HG03460 (cell line): ENCODE measurements around the gene ITGA5.

Experiments used
- ATAC-seq: cut with Tn5 transposase; IDR thresholded peaks from one replicate; pipeline ENCODE4 v1.9.1; 2021; ENCODE audit not compliant: unreplicated experiment

Gene ITGA5

DNA sequence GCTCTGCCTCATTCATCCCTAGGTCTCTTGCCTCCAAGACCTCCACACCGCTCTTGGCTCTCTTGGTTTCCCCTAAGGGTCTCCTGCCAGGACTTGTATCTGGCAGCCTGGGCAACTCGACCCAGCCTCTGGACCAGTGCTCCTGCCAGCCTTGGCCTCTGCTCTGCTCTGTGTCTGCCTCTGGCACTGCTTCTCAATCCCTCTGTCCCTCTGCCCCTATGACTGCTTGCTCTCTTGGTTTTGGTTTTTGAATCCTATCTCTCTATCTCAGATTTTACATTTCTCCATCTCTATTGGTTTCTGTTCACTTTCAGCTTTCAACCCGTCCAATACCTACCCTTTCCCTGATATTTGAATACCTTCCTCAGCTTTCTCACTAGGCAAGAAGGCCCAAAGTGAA lies 6.3 kb downstream of the ITGA5 start:
- ATAC-seq, result no peak

DNA sequence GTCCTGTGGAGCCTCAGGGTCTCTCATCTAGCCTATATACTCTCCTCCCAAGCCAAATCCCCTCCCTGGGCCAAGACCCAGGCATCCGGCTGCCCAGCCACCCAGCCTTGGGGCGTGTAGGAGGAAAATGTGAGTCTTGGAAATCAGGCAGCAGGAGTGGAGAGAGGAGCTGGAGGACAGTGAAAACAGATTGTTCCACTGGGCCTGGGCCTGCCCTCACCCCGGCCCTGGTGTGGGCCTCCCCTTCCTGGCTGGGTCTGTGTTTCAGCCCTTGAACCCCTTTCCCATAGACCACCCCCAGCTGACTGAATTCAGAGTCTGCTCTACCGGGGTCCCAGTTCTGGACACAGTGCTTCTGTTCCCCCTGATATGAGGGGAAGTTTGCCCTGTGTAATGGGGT lies 6.7 kb downstream of the ITGA5 start:
- ATAC-seq, result no peak

DNA sequence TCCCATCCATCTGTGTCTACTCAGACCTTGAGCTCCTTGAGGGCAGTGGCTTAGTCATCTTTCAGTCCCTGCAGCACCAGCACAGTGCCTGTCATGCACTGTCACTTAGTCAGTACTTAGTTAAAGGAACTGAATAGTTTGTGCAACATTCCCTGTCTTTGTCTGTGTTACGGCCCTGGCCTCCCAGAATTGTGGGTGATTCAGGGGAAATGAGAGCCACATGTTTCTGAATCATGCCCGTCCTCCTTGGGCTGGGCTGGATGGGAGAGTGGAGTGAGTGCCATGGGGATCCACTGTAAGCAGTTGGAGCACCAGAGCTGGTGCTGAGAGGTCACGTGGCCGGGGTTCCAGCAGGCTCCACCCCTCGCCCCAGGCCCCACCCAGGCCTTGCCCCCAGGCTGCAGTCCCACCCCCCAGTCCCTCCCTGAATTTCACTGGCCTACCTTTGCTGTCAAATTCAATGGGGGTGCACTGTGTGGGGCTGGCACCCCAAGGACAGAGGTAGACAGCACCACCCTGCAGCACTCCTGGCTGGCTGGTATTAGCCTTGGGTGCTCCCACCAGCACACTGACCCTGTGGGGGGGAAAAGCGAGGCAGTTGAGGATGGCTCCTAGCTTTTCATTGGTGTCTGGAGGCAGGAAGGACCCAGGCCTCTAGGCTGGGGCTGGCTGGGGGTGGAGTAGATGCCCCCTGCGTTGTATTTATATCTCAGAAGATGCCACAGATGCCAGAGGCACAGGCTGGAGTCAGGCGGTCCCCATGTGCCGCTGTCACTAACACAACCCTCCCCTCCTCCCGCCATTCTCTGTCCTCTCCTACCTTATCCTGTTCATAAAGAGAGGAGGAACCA lies 7.5 kb downstream of the ITGA5 start:
- ATAC-seq, result no peak

DNA sequence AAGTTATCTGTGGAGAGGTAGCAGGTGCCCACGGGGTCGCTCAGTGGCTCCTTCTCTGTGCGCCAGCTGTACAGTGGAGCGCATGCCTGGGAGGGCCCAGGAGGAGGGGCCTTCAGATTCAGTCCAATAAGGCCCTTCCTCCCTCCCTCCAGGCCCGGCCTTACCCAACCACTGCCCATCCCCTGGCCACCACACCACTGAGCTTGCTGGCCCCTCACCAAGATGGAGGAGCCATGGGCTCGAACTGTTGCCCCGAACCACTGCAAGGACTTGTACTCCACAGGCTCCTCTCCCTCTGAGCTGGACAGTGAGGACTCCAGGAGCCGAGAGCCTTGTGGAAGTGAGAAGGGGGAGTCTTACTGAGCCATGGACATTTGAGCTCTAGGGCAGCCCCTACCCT lies 9.8 kb downstream of the ITGA5 start:
- no peak for ATAC-seq

DNA sequence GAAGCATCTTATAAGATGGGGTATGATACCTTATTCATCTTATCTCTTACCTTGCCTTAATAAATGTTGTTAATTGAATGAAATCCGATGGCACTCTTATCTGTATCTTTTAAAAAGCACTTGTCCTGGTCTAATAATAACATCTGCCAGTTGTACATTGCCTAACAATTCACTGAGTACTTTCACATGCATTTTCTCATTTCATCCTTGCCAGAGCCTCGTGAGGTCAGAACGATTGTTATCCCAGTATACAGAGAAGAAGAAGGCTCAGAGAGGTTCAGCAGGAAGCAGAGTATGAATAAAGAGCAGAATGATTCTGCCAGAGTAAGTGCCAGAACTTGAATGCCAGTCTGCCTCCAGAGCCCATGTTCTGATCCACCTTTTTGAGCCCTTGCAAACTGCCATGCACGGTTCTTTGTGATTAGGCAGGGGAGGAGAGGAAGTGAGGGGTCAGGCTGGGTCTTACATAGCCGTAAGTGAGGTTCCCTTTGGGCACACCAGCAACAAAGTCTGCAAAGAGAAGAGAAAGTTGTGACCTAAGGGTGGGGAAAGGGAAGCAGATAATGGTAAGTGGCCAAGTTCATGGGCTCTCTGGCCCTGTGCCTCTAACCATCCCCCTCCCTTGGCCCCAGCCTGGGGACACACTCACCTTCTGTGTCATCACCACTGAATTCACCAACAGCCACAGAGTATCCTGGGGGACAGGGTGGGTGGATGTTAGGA lies 11.7 kb downstream of the ITGA5 start:
- no peak for ATAC-seq

DNA sequence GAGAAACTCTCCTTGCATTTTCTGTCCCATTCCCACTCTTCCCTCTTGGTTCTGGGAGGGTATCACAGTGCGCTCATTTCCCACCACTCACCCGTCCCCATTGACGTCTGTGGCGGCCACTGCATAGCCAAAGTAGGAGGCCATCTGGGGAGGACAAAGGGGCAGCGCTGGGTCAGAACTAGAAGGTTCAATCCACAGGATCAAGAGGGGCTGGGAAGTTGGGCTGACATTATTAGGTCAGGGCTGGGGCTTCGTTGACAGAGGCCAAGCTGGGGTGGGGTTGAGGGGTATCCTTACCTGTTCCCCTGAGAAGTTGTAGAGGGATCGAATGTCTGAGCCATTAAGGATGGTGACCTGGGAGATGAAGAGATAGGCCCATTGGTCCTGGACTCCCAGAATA lies 13.5 kb downstream of the ITGA5 start:
- no peak for ATAC-seq

DNA sequence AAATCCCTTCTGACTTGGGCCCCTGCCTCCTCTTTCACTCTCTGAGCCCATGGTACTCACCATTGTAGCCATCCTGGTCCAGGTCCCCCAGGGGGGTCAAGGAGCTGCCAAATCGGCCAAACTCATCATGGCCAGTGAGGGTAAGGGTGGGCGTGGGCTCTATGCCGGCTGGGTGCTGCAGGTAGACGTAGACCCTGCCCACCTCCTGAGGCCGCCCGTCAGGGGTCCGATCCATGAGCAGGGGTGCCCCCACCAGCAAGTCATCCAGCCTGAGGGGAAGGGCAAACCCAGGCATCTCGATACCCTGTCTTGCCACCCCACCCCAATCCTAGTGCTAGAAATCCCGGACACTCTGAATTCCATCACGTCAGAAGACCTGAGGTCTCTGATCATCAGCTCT lies 14.0 kb downstream of the ITGA5 start:
- no peak for ATAC-seq

DNA sequence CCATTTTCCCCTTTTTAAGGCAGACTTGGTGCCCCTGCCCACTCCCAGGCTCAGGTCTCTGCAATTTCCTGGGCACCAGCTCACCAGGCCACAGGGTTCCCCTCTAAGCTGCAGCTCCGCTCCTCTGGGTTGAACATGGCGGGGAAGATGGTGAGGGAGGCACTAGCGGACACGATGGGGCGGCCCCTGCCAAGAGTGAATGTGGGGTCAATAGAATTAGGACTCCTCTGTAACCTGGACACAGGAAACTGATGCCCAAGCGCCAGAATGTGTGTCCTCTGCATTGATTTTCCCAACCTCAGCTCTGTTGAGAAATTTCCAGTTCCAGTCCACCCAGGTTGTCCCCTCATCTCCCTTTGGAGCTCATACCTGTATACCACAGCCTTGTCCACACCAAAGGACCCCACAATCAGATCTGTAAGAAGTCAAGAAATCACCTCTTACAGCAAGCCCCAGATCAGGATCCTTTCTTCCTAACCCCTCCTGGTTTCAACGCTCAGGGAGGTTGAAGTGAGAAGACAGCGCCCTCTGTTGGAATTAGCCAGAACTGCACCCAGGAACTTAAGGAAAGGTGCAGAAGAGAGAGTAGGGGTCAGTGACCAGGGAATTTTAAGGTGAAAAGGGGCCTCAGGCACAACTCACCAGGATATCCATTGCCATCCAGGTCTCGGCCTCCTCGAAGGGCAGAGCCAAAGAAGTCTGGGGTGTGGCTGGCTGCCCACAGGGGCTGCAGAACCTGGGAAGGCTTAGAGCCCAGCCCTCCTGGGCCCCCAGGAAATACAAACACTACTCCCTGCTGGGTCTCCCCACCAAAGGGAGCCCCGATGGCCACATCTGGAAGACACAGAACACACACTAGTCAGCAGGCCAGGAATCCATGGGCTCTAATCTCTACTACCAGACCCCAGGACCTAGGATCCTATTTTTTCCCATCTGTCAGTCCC lies 14.7 kb downstream of the ITGA5 start:
- no peak for ATAC-seq

DNA sequence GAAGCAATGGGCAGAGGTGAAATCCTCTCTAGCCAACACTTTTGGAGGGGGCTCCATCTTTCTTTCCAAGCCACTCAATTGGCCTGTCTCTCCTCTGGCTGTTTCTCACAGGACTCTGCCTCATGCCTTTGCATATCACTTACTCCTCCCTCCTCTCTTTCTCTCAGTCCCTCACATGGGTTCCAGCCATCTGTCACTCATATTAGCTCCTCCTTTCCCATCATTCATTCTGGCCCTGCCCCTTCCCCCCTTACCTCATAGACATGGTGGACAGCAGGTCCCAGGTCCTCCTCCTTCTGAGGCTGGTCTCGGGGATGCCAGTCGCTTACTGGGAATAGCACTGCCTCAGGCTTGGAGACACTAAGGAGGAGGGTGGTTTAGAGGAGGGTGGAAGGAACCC lies 17.9 kb downstream of the ITGA5 start:
- no peak for ATAC-seq

DNA sequence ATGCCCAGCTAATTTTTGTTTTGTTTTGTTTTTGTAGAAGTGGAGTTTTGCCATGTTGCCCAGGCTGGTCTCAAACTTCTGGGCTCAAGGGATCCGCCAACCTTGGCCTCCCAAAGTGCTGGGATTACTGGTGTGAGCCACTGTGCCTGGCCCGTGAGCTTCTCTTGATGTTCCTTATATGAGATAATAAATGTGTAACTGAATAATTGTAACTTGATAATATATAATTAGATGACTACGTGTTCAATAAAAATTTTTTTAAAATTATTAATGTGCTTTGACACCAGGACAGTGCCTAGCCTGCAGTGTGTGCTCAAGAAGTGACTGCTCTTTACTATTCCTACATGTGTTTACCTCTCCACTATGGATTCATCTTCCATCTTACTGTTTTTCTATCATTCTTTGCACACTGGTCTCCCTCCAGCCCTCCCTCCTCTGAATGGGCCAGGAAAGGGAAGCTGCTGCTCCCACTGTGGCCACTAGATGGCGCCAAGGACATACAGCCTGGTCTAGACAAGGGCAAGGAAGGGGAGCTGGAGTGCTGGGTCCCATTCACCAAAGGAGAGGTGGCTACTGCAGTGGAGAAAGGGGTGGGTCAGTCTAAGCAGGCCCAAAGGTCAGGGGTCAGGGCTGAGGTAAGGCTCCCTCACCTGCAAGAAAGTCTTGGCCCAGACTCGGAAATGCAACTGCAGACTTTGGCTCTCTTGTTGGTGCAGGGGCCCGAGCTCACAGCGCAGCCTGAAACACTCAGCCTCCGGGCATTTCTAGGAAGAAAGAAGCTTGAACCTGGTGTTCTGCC lies 19.9 kb downstream of the ITGA5 start:
- ATAC-seq, result no peak

DNA sequence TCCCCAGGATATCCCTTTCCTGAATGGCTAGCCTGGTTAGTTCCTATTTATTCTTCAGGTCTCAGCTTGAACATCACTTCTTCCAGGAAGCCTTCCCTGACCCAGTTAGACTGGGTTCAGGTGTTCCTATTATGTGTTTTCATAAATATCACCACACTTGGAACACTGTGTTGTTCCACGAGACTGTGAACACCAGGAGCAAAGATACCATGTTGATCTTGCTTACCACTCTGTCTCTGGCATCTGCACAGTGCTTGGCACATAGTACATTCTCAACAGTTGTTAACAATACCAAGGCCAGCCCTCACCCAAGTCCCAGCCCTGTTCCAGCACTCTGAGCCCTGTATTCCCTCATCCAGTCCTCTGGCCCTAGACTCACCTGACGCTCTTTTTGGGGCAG lies 20.8 kb downstream of the ITGA5 start:
- no peak for ATAC-seq

DNA sequence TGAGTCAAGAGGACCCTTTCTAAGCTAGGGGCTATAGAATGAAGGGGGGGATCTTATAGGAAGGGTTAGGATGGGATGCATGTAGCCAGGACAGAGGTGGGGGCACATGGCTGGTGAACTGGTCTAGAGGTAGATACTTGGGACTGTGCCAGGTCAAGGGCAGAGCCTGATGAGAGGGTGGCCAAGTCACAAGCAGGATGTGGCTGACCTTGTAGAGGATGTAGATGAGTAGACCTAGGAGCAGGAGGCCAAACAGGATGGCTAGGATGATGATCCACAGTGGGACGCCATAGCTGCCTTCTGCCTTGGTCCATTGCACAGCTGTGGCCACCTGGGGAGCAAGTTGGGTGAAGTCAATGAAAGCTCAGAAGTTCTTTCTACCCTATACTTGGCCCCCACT lies 21.9 kb downstream of the ITGA5 start:
- ATAC-seq, result no peak

DNA sequence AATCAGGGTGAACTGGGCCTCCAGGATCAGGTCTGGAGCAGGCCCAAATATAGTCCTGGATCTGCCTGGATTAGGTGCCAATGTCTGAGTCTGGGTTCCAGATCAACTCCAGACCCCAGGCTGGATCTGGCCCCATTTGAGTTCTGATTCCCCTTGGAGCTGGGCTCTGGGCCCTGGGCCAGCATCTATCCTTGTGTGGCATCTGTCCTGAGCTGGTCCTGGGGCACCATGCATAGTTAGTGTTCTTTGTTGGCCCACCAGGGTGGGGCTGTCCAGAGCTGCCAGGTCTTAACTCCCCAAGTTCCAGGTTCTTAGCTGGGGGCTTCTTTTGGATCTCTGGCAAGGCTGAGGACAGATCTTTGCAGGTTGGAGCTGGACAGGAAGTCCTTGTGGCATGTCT lies 23.5 kb downstream of the ITGA5 start:
- no peak for ATAC-seq

DNA sequence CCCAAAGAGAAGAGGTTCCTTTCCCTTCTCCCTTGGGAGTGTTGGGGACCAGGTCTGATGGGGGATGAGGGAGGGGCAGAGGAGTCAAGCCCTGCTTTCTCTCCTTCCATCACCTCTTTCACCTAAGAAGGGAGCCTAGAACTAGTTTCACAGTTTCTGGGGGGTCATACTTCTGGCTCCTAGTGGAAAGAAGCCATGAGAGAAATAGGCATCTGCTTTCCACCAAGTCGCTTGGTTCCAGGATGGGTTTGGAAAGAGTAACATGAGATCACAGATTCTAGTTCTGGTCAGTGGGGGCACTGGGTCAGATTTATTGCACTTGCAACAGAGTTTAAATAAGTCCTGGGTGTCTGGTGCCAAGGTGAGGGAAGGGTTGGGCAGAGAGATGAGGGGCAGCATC lies 24.1 kb downstream of the ITGA5 start:
- no peak for ATAC-seq

DNA sequence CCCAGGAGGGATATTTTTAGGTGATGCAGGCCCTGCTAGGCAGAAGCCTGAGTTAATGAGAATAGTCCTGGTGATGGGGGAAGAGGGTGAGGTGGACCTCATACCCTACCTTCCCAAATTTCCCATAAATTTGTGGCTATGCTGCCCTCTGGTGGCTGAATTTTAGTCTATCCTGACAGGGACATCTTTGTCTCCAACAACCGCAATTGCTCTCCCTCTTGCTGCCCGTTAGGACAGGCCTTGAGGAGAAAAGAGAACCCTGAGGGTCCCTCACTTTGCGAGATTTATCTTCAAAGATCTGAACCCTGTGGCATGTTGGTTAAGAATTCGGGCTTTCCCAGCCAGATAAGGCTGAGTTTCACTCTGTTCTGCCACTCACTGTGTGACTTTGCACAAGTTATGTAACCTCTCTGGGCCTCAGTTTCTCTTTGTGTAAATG lies 24.8 kb downstream of the ITGA5 start:
- no peak for ATAC-seq

DNA sequence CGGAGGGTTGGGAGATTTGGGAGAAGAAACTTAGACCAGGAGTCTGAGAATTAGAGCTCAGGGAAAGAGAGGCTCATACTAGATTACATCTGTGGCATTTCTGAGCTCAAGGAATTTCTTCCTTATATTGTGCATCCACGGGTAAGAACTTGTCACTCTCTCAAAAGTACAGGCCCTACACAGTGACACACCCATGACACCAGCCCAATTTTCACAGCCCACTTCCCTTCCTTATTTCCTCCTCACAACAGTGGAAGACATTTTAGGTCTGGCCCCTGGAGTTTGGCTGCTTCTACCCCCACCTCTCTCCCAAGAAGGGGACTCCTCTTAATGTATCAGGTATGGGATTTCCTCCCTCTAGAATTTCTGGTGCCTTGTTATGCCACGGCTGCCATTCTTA lies 25.3 kb downstream of the ITGA5 start:
- no peak for ATAC-seq

DNA sequence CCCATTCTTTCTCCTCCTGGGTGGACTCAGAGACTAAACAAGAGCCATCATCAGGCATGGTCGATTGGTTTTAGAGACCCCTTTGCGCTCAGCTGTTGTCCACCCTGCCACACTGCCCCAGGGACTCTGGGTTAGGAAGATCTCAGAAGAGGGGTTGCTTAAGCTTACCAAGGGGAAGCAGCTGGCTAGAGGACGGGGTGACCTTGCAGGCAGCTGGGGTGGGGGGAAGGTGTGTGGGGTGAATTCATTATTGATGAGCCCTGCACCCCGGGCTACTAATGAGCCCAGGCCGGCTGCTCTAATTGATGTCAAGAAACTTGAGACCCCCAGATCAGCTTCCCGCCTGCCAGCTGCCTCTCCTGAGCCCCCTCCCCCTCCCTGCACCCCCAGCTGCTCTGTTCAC lies 25.9 kb downstream of the ITGA5 start:
- ATAC-seq, result no peak

DNA sequence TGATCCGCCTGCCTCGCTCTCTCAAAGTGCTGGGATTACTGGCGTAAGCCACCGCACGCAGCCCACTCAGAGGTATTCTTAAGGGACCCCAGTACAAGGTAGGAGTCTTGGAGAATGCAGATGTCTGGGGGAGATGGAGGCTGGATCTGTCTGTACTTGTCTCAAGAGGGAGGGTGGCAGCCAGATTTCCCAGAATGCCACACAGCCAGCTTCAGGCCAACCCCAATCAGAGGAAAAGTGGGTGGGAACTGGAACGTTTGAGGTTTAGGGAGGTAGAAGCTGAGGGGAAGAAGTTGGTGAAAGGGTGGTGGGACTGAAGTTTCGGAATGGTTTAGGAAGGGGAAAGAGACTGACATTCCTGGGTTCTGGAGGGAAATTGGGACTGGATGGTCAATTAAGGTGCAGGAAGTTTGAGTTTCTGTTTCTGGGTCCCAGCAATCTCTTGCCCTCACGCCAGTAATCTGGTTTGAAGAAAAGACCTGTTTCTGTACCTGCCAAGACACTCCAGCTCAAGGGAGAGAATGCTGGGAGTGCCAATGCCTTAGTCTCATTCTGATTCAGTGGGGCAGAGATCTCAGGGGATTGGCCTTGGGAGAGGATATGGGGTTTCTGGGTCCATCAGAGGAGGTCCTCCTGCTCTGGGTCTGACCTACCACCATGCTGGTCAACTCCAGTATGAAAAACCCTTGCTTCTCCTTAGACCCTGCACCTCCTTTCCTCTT lies 26.4 kb downstream of the ITGA5 start:
- no peak for ATAC-seq

DNA sequence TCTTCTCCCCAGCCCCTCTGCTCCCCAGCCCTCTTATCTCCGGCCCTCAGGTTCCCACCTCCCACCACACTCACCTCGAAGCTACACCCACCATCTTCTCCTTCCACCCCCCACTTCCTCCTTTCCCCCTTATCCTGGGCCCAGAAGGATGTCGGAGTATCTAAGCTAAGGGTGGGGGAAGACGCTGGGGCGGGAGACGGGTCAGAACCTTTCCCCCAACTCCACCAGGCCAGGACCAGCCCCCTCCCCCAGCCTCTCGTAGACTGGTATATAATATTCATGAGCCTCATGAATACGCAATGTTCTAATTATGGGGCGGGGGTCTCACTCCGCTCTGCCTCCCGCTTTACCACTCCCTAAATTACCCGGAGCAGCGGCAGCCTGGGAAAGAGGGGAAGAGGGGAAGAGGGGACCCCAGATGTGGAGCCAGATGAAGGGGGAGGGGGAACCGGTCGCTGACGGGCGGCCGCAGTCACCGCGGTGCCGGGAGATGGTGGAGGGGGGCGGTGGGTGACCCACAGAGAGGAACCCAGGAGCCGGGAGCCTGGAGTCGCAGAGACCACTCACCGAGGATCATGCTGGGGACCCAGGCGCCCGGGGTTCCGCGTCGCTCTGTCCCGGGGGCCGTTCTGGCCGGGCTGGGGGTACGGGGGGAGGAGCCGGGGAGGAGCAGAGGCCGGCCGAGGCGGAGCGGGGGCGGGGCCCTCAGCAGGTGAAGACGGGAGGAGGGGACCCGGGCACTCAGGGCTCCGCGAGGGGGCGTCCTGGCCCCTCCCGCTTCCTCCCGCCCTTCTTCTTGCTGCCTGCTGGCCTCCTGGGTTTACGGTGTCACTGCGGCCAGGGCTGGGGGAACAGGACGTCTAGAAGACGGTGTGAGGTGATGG lies 28.2 kb downstream of the ITGA5 start:
- ATAC-seq, result no peak
